ENCODE measurements around the gene ADGRD1.

Gene ADGRD1

DNA sequence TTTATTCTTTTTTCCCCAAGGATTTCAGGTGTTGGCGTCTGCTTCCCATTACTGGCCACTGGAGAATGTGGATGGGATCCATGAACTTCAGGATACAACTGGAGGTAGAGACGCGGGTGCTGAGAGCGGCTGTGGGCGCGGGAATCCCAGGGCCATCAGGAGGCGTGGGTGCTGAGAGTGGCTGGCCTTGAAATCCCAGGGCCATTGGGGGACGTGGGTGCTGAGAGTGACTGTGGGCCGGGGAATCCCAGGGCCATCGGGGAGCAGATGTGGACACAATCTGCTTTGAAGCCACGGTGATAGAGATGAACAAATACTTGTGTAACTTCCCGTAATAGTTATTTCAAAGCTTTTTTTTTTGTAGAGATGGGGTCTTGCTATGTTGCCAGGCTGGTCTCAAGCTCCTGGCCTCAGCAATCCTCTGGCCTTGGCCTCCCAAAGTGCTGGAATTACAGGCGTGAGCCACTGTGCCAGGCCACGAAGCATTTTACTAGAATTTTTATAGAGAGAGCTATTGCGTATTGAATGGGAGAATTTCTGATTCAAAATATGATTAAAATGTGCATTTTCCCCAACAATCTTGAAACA lies 12.8 kb downstream of the ADGRD1 start:
- DNase-seq (ENCODE audit: low read depth): no peak

- DNase-seq (ENCODE audit: low read depth): no peak
Observed at GRCh38 chr12:130967636-130968035, 13.9 kb downstream of the ADGRD1 start.

DNA sequence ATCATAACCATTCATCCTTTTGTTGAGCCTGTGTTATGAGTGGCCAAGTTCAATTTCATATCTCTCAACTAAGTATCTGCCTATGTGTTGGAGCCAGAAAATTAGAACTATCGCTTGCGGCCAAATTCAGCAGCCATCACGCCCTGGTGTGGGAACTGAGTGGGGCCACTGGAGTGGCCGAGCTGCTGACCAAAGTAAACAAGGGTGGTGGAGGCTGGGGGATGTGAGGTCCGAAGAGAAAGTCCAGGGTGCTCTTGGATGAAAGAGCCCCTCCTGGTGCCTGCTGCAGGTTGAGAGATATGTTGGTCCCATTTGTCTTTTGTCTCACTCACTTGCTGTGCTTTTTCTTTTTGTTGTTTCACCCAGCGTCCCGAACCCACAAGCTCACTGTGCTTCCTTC lies 14.9 kb downstream of the ADGRD1 start:
- no peak for DNase-seq (ENCODE audit: low read depth)

GRCh38 chr12:130969223-130969622 lies 15.5 kb downstream of the ADGRD1 start:
- DNase-seq (ENCODE audit: low read depth): no peak

DNA sequence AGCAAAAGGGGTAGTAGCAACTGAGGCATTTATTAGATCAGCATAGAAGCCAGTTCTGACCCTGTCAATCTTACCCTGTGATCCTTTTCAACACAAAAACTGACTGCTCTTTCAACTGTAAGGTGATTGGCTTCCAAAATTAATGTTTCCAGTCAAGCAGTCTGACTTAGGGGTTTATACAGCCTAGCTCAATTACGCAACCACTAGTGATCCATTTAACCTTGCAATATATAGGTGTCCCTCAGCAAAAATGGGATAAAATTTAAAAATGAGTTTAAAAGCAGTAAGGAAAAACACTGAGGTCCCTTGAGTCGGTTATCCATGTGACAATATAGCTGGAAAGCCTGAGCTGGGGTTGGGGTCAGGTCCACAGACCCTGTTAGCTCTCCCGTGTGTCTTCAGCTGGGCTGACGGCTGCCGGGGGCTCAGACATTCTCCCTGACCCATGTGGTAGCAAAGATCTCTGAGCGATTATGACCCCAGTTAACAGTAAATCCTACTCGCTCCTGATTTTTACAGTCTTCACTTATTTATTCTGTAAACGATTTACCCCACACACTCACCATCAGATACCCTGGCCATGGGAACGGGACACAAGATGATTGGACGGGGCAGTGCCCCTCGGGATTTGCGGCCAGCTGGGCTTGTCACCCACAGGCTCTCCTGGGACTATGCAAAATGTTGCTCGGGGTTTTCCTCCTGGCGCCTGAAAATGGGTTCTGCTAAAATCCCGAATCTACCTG lies 16.6 kb downstream of the ADGRD1 start:
- no peak for DNase-seq (ENCODE audit: low read depth)

- no peak for DNase-seq (ENCODE audit: low read depth)
Observed at GRCh38 chr12:130970908-130971233, 17.2 kb downstream of the ADGRD1 start.

GRCh38 chr12:130971925-130972585 lies 18.3 kb downstream of the ADGRD1 start:
- no peak for DNase-seq (ENCODE audit: low read depth)

GRCh38 chr12:130972586-130972950 lies 18.9 kb downstream of the ADGRD1 start:
- DNase-seq (ENCODE audit: low read depth): no peak

GRCh38 chr12:130973109-130973508 lies 19.4 kb downstream of the ADGRD1 start:
- no peak for DNase-seq (ENCODE audit: low read depth)

GRCh38 chr12:130973906-130974305 lies 20.2 kb downstream of the ADGRD1 start:
- DNase-seq (ENCODE audit: low read depth): no peak

GRCh38 chr12:130975116-130975515 lies 21.4 kb downstream of the ADGRD1 start:
- DNase-seq (ENCODE audit: low read depth): no peak

- DNase-seq (ENCODE audit: low read depth): no peak
Observed at GRCh38 chr12:130976171-130976720, 22.5 kb downstream of the ADGRD1 start.

- no peak for DNase-seq (ENCODE audit: low read depth)
Observed at GRCh38 chr12:130977046-130977742, 23.5 kb downstream of the ADGRD1 start.

- no peak for DNase-seq (ENCODE audit: low read depth)
Observed at GRCh38 chr12:130977743-130978095, 24.0 kb downstream of the ADGRD1 start.

DNA sequence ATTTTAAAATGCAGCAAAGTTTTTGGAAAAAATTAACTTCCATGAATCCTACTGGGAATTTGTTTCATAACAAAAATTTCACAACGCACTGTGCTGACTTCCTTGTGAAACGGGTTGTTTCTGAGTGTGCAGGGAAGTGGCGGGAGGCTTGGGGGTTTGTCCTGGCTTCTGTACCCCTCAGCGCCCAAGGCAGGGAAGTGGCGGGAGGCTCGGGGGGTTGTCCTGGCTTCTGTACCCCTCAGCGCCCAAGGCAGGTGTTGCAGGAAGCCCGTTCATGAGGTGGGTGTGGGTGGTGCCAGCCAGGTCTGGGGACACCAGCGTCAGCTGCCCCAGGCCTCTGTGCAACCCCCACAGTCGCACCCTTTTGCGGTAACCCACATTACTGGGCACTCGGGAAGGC lies 25.1 kb downstream of the ADGRD1 start:
- DNase-seq (ENCODE audit: low read depth): no peak

GRCh38 chr12:130981074-130981742 lies 27.5 kb downstream of the ADGRD1 start:
- no peak for DNase-seq (ENCODE audit: low read depth)

GRCh38 chr12:130981911-130982310 lies 28.2 kb downstream of the ADGRD1 start:
- DNase-seq (ENCODE audit: low read depth): no peak

GRCh38 chr12:130982565-130983225 lies 29.0 kb downstream of the ADGRD1 start:
- no peak for DNase-seq (ENCODE audit: low read depth)

GRCh38 chr12:130983328-130984017 lies 29.8 kb downstream of the ADGRD1 start:
- DNase-seq (ENCODE audit: low read depth): no peak

GRCh38 chr12:130984183-130985058 lies 30.7 kb downstream of the ADGRD1 start:
- no peak for DNase-seq (ENCODE audit: low read depth)
